Osteocyte (in vitro differentiated cells): ENCODE data around the gene SLC9A5. TPM values are rescaled to one million over a fixed set of nuclear protein-coding genes. Genes with fewer than 3 reads are reported as not detected.

ENCODE experiments used
- DNase-seq: peaks from one replicate; pipeline ENCODE4 v3.0.0; 2021; ENCODE audit warnings: mixed read lengths; ENCODE audit not compliant: unreplicated experiment; ENCODE audit errors: extremely low spot score
- H3K27ac Mint-ChIP-seq: one replicate; pipeline ENCODE4 v1.8.0; 2021; ENCODE audit warnings: mild to moderate bottlenecking, mixed read lengths; ENCODE audit not compliant: unreplicated experiment
- H3K27me3 Mint-ChIP-seq: one replicate; pipeline ENCODE4 v1.8.0; 2021; ENCODE audit warnings: mixed read lengths; ENCODE audit not compliant: unreplicated experiment
- H3K36me3 Mint-ChIP-seq: one replicate; pipeline ENCODE4 v1.8.0; 2021; ENCODE audit warnings: mixed read lengths; ENCODE audit not compliant: unreplicated experiment
- H3K4me1 Mint-ChIP-seq: one replicate; pipeline ENCODE4 v1.8.0; 2021; ENCODE audit warnings: mixed read lengths; ENCODE audit not compliant: unreplicated experiment
- H3K4me3 Mint-ChIP-seq: one replicate; pipeline ENCODE4 v1.8.0; 2021; ENCODE audit warnings: mild to moderate bottlenecking, moderate library complexity, mixed read lengths; ENCODE audit not compliant: unreplicated experiment
- H3K9me3 Mint-ChIP-seq: one replicate; pipeline ENCODE4 v1.8.0; 2021; ENCODE audit warnings: mixed read lengths; ENCODE audit not compliant: unreplicated experiment
- CTCF ChIP-seq: fragments of 200-600 bp; sonication (generic); IDR thresholded peaks from 2 replicates; pipeline ENCODE4 v1.5.0; 2021; ENCODE audit warnings: antibody characterized with exemption, mild to moderate bottlenecking, moderate library complexity
- total RNA-seq: library from RNA; stranded (reverse); gene quantifications from 2 replicates; pipeline ENCODE4 v1.2.1, GENCODE V29; 2021

Gene SLC9A5
- total RNA-seq, 1 donor from 2014 or later = 4.2 TPM

- no peak for TF ChIP-seq CTCF
- no peaks in the 10 kb centered on the region for H3K9me3 Mint-ChIP-seq
- H3K27me3 Mint-ChIP-seq = no peaks in the 10 kb centered on the region
- no peak for DNase-seq
- peaks cover 3% of the 10 kb centered on the region for H3K36me3 Mint-ChIP-seq
- H3K4me1 Mint-ChIP-seq = peaks cover 2% of the 10 kb centered on the region
- no peak overlapping the region for H3K4me3 Mint-ChIP-seq
- no peak overlapping the region for H3K27ac Mint-ChIP-seq
Observed at GRCh38 chr16:67254801-67255552, 6.2 kb downstream of the SLC9A5 start.

GRCh38 chr16:67255553-67256221, 6.9 kb downstream of the SLC9A5 start:
- Mint-ChIP-seq H3K9me3 (no peaks in the 10 kb centered on the region), H3K4me3 (no peak overlapping the region), H3K4me1 (peaks cover under 1% of the 10 kb centered on the region), H3K27me3 (no peaks in the 10 kb centered on the region), H3K27ac (no peak overlapping the region), H3K36me3 (peaks cover 3% of the 10 kb centered on the region)
- no peak for DNase-seq
- no peak for TF ChIP-seq CTCF

- no peaks in the 10 kb centered on the region for H3K27me3 Mint-ChIP-seq
Observed at GRCh38 chr16:67256701-67257230, 8.0 kb downstream of the SLC9A5 start.

GRCh38 chr16:67257486-67258160, 8.8 kb downstream of the SLC9A5 start:
- no peak overlapping the region for H3K4me3 Mint-ChIP-seq
- H3K36me3 Mint-ChIP-seq = peaks cover 3% of the 10 kb centered on the region
- H3K27ac Mint-ChIP-seq = no peak overlapping the region
- no peaks in the 10 kb centered on the region for H3K9me3 Mint-ChIP-seq
- peaks cover 3% of the 10 kb centered on the region for H3K4me1 Mint-ChIP-seq
- TF ChIP-seq CTCF = no peak
- H3K27me3 Mint-ChIP-seq = no peaks in the 10 kb centered on the region
- DNase-seq = no peak

More at GRCh38 chr16:67256701-67257230, 8.0 kb downstream of the SLC9A5 start:
- no peak overlapping the region for H3K4me3 Mint-ChIP-seq
- H3K36me3 Mint-ChIP-seq = peaks cover 3% of the 10 kb centered on the region
- no peak overlapping the region for H3K27ac Mint-ChIP-seq
- no peak for DNase-seq
- no peak for TF ChIP-seq CTCF
- H3K9me3 Mint-ChIP-seq = no peaks in the 10 kb centered on the region
- H3K4me1 Mint-ChIP-seq = peaks cover 3% of the 10 kb centered on the region
